ENCODE data around the gene DNAJA1. TPM values are rescaled to one million over a fixed set of nuclear protein-coding genes. Genes with fewer than 3 reads are reported as not detected.

The DNAJA1 gene
- 10 to 100 TPM; 58.1 to 81.6 (median 72.3) TPM for total RNA-seq

GRCh38 chr9:33024966-33025571 is at the start of gene DNAJA1:
Gene DNAJA1 (plus strand): TSS chr9:33025273. CDS start chr9:33026485, 1,212 bp downstream.
- WGBS, 2 donors, result 0 to 1% methylated on average over 28 to 30 of the region's 61 CpGs

GRCh38 chr9:32978051-32978450 is 47.0 kb upstream of the DNAJA1 start:
- no peaks in the 10 kb centered on the region for H3K9me3 ChIP-seq
- DNase-seq (ENCODE audit: low spot score in 2 of 2), result no peak
- 88 to 94% methylated on average over 2 of the region's 2 CpGs for WGBS, 2 donors
- peaks cover 0 to 73% (median 8%) of the 10 kb centered on the region in 3 donors for H3K36me3 ChIP-seq
- H3K27me3 ChIP-seq, result no peaks in the 10 kb centered on the region
- no peak overlapping the region for H3K4me3 ChIP-seq
- no peaks in the 10 kb centered on the region for H3K4me1 ChIP-seq
- no peak overlapping the region for H3K27ac ChIP-seq
- no peak for TF ChIP-seq EP300 (IDR thresholded peaks at IDR 0.05)
- no peak for TF ChIP-seq POLR2A (IDR thresholded peaks at IDR 0.05)
- no peak for TF ChIP-seq CTCF (IDR thresholded peaks at IDR 0.05)

More at GRCh38 chr9:33024966-33025571, at the start of gene DNAJA1:
- DNase-seq (ENCODE audit: low spot score in 2 of 2), result peak; percentile 87 to 91
- Histone ChIP-seq H3K4me1 (peaks cover 2 to 67% (median 46%) of the 10 kb centered on the region in 4 donors), H3K36me3 (peaks cover 0 to 20% (median 0%) of the 10 kb centered on the region in 3 donors), H3K9me3 (no peaks in the 10 kb centered on the region), H3K27me3 (no peaks in the 10 kb centered on the region), H3K27ac (peak within 1 kb of the TSS; percentile 97 to 100 (median 100)), H3K4me3 (peak within 1 kb of the TSS; percentile 68 to 100 (median 95))
- TF ChIP-seq CTCF (IDR thresholded peaks at IDR 0.05), result peak in 2 of 5 experiments; percentile 32 to 41
- TF ChIP-seq POLR2A (IDR thresholded peaks at IDR 0.05), result peak; percentile 92 to 100
- TF ChIP-seq EP300 (IDR thresholded peaks at IDR 0.05), result peak; percentile 99 to 100

GRCh38 chr9:32986971-32987370 is 38.1 kb upstream of the DNAJA1 start:
- TF ChIP-seq CTCF (IDR thresholded peaks at IDR 0.05), result no peak
- TF ChIP-seq POLR2A (IDR thresholded peaks at IDR 0.05), result no peak
- TF ChIP-seq EP300 (IDR thresholded peaks at IDR 0.05), result no peak
- WGBS, 2 donors, result 94% methylated on average over 4 of the region's 4 CpGs
- Histone ChIP-seq H3K4me3 (no peak overlapping the region), H3K4me1 (no peaks in the 10 kb centered on the region), H3K27ac (no peak overlapping the region), H3K9me3 (no peaks in the 10 kb centered on the region), H3K27me3 (no peaks in the 10 kb centered on the region), H3K36me3 (peaks cover 4 to 85% (median 27%) of the 10 kb centered on the region in 3 donors)
- no peak for DNase-seq (ENCODE audit: low spot score in 2 of 2)

DNA sequence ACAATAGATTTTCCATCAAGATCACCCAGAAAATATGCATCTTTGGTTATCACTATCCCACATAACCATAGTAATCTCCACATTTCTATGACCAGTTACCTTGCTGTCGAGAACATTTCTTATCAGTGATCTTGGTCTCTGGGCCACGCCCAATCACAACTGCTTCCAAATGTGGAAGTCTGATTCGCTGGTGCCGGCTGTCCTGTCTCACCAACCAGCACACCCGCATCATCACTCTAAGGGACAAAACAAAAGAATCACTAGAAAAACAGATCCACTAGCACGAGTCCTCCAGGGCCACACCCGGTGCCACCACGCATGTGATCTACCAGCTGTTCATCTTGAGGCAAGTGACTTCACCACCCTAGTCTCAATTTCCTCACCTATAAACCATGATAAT is 35.4 kb upstream of the DNAJA1 start:
- H3K9me3 ChIP-seq, result no peaks in the 10 kb centered on the region
- H3K27me3 ChIP-seq, result no peaks in the 10 kb centered on the region
- H3K4me1 ChIP-seq, result no peaks in the 10 kb centered on the region
- H3K4me3 ChIP-seq, result no peak overlapping the region
- TF ChIP-seq POLR2A (IDR thresholded peaks at IDR 0.05) (no peak), EP300 (IDR thresholded peaks at IDR 0.05) (no peak), CTCF (IDR thresholded peaks at IDR 0.05) (no peak)
- 91 to 95% methylated on average over 8 of the region's 8 CpGs for WGBS, 2 donors
- H3K27ac ChIP-seq, result no peak overlapping the region
- DNase-seq (ENCODE audit: low spot score in 2 of 2), result no peak
- H3K36me3 ChIP-seq, result peaks cover 4 to 68% (median 23%) of the 10 kb centered on the region in 3 donors

DNA sequence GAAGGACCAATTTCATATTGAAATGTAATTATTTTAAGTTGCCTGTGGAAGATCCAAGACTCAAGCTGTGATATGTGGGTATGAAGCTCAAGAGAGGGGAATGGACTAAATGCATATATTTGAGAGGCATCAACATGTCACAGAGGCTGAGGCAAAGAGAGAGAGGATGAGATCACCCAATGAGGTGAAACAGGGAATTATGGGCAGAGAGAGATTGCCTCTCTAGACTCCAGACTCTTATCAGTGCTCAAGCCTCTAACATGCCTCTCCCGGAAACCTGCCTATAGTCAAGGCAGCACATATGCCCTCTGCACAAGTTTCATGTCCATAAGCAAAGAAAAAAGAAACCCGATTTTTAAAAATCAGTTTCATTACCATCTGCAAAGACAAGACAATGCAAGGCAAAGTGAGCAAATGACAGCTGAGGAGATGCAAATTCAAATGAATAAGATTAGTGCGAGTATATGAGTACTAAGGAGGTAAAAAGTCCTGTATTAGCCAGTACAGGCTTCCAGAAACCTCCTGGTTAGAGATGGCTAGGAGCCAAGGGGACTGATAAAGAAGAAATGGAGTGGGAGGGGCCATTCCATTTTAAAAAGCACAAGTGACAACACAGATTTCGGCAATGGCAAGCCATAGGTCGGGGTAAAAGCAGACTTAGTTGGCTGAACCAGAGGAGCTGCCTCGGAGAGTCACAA is 33.0 kb upstream of the DNAJA1 start:
- Histone ChIP-seq H3K4me3 (no peak overlapping the region), H3K27ac (no peak overlapping the region), H3K36me3 (peaks cover 4 to 67% (median 25%) of the 10 kb centered on the region in 3 donors), H3K4me1 (no peaks in the 10 kb centered on the region), H3K27me3 (no peaks in the 10 kb centered on the region), H3K9me3 (no peaks in the 10 kb centered on the region)
- DNase-seq (ENCODE audit: low spot score in 2 of 2), result no peak
- TF ChIP-seq EP300 (IDR thresholded peaks at IDR 0.05), result no peak
- WGBS, 2 donors, result 85 to 87% methylated on average over 6 of the region's 6 CpGs
